DND-41 (cell line): ENCODE results near the gene ANKRD53.

ENCODE experiments used
- ATAC-seq: fragments of 200-7000 bp; cut with Tn5 transposase; 3 replicates; pipeline ENCODE4 v1.9.1; 2021; ENCODE audit warnings: low read depth; ENCODE audit not compliant: insufficient read depth
- DNase-seq: peaks from one replicate; pipeline ENCODE4 v3.0.0-alpha.2; 2020
- H2AFZ ChIP-seq: 2 replicates; pipeline ENCODE4 v1.6.0; 2012; ENCODE audit warnings: low read depth, low read length
- H3K27ac ChIP-seq: 2 replicates; pipeline ENCODE4 v1.5.1; 2012; ENCODE audit warnings: low read length, inconsistent platforms
- H3K27me3 ChIP-seq: fragments of 200-600 bp; sonication (generic); 2 replicates; pipeline ENCODE4 v1.6.0; 2012; ENCODE audit warnings: low read length, mild to moderate bottlenecking, inconsistent platforms; ENCODE audit not compliant: insufficient read depth, poor library complexity
- H3K36me3 ChIP-seq: 2 replicates; pipeline ENCODE4 v1.5.1; 2012; ENCODE audit warnings: low read length, inconsistent platforms; ENCODE audit not compliant: insufficient read depth
- H3K4me1 ChIP-seq: 2 replicates; pipeline ENCODE4 v1.5.1; 2012; ENCODE audit warnings: mild to moderate bottlenecking, low read length; ENCODE audit not compliant: insufficient read depth
- H3K4me2 ChIP-seq: 2 replicates; pipeline ENCODE4 v1.6.0; 2012; ENCODE audit warnings: mild to moderate bottlenecking, moderate library complexity, low read length, inconsistent platforms; ENCODE audit not compliant: insufficient read depth
- H3K4me3 ChIP-seq, 2 experiments: fragments of 200-600 bp in 1 of 2; shearing (Covaris generic) in 1 of 2; 2 replicates each; pipeline ENCODE4 v1.5.1; 2012 to 2016; ENCODE audit warnings: inconsistent platforms in 2 of 2, low read length in 2 of 2, mild to moderate bottlenecking in 2 of 2, low read depth in 1 of 2, moderate library complexity in 1 of 2
- H3K79me2 ChIP-seq: 2 replicates; pipeline ENCODE4 v1.6.0; 2012; ENCODE audit warnings: low read length, inconsistent platforms; ENCODE audit not compliant: insufficient read depth
- H3K9ac ChIP-seq: 2 replicates; pipeline ENCODE4 v1.6.0; 2012; ENCODE audit warnings: low read depth, mild to moderate bottlenecking, inconsistent platforms, low read length, moderate library complexity
- H3K9me3 ChIP-seq: 2 replicates; pipeline ENCODE4 v1.5.1; 2012; ENCODE audit warnings: low read length, moderate library complexity, mild to moderate bottlenecking, inconsistent platforms; ENCODE audit not compliant: insufficient read depth, severe bottlenecking
- H4K20me1 ChIP-seq: 2 replicates; pipeline ENCODE4 v1.6.0; 2012; ENCODE audit warnings: low read length; ENCODE audit not compliant: insufficient read depth
- EZH2 ChIP-seq: IDR thresholded peaks from 3 replicates; pipeline ENCODE4 v1.6.1; 2012; ENCODE audit warnings: borderline replicate concordance, low read depth, mild to moderate bottlenecking, moderate library complexity, low read length, inconsistent platforms; ENCODE audit not compliant: severe bottlenecking
- TF ChIP-seq, protein P1 (sequence below): IDR thresholded peaks from 2 replicates; pipeline ENCODE4 v1.5.1; 2012; ENCODE audit warnings: borderline replicate concordance, low read length, moderate library complexity, mild to moderate bottlenecking; ENCODE audit not compliant: poor library complexity, severe bottlenecking; ENCODE audit errors: extremely low read depth

Gene ANKRD53

DNA sequence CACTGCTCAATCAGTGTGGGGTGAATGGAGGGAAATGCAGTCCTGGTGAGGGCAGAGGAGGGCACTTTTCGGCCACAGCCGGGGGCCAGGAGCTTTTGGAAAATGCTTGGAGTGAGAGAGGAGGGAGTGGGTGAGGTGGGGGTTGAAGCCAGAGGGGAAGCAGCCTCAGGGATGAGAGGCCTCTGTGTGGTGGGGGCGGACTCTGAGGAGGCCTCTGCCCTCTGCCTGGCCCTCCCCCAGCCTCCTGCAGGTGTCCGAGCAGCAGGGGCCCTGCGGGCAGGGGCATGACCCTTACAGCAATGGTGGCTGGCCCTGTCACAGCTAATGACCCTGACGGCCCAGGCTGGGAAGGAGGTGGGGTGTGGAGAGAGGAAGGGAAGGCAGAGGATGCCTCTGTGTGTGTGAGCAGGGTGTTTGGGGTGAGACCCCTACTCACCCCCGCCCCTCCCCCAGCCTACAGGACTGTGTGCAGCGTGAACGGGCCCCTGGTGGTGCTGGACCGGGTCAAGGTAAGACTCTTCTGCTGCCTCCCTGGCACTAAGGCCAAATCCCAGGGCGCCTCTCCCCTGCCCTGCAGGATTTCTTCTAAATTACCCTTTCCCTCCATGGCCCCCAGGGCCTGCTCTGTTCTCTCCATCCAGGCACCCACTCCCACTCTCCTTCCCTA lies 35.1 kb upstream of the ANKRD53 start:
- TF ChIP-seq EZH2 = no peak
- TF ChIP-seq, protein P1, sequence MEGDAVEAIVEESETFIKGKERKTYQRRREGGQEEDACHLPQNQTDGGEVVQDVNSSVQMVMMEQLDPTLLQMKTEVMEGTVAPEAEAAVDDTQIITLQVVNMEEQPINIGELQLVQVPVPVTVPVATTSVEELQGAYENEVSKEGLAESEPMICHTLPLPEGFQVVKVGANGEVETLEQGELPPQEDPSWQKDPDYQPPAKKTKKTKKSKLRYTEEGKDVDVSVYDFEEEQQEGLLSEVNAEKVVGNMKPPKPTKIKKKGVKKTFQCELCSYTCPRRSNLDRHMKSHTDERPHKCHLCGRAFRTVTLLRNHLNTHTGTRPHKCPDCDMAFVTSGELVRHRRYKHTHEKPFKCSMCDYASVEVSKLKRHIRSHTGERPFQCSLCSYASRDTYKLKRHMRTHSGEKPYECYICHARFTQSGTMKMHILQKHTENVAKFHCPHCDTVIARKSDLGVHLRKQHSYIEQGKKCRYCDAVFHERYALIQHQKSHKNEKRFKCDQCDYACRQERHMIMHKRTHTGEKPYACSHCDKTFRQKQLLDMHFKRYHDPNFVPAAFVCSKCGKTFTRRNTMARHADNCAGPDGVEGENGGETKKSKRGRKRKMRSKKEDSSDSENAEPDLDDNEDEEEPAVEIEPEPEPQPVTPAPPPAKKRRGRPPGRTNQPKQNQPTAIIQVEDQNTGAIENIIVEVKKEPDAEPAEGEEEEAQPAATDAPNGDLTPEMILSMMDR = no peak
- no peak overlapping the region for H2AFZ ChIP-seq
- ATAC-seq (no peak), DNase-seq (no peak)
- no peak overlapping the region for H3K4me3 ChIP-seq
- no peak overlapping the region for H3K4me2 ChIP-seq
- H3K27me3 ChIP-seq = no peaks in the 10 kb centered on the region
- H3K79me2 ChIP-seq = no peaks in the 10 kb centered on the region; the same call in 1 of the 2 replicates
- H3K9me3 ChIP-seq = no peaks in the 10 kb centered on the region
- H3K36me3 ChIP-seq = no peaks in the 10 kb centered on the region
- no peak overlapping the region for H3K9ac ChIP-seq
- no peak overlapping the region for H3K27ac ChIP-seq
- peaks cover 24% of the 10 kb centered on the region for H3K4me1 ChIP-seq
- no peaks in the 10 kb centered on the region for H4K20me1 ChIP-seq

DNA sequence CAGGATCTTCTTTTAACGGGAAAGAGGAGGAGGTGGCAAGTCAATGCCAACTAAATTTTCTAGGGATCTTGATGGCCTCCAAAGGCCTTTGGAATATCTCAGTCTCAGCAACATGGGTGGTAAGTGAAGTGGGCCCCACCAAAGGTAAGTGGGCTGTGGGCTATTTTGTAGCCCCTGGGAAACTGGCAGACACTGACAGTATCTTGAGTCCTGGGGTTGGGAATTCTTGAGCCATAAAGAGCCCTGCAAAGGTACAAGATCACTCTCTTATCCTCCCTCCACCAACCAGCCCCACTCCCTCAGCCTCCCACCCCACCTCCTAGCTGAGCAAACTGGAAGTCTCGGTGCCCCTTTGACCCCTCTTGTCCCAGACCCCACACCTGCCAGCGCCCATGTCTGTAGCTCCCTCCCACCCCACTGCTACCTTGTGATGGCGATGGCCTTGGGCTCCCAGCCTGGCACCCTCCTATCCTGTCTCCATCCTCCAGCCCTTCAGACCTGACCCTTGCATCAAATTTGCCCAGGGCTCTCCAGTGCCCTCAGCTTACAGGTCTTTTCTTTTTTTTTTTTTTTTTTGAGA lies 34.2 kb upstream of the ANKRD53 start:
- Histone ChIP-seq H3K9ac (no peak overlapping the region), H3K4me2 (no peak overlapping the region), H3K9me3 (no peaks in the 10 kb centered on the region), H4K20me1 (no peaks in the 10 kb centered on the region), H3K27me3 (no peaks in the 10 kb centered on the region), H3K4me1 (peaks cover 29% of the 10 kb centered on the region), H3K4me3 (no peak overlapping the region), H3K79me2 (no peaks in the 10 kb centered on the region; the same call in 1 of the 2 replicates), H3K27ac (no peak overlapping the region), H3K36me3 (no peaks in the 10 kb centered on the region), H2AFZ (no peak overlapping the region)
- no peak for ATAC-seq
- DNase-seq = no peak
- no peak for TF ChIP-seq EZH2
- TF ChIP-seq, protein P1 = no peak

DNA sequence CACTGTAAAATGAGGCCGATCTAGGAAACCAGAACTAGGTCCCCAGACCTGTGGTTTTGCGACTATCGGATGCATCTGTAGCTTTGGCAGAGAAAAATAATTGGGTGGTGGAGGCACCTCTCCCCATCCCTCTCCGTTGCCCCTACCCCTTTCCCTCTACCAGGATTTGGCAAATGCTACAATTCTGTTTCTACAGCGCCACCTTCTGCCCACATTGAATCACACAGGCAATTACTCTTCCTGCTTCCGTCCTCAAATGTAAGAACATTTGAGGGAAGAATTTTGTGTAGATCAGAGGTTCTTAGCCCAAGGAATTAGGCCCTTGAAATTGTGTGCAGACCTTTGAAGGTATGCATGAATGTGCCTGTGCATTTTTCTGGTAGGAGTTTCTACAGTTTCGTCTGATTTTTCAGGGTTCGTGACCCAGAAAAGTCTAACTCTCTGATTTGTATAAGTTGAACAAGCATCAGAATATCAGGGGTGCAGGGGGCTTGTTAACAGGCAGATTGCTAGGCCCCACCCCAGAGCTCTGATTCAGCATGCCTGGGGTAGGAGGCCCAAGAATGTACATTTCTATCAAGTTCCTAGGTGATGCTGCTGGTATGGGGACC lies 31.5 kb upstream of the ANKRD53 start:
- ATAC-seq = peak; percentile 59
- no peaks in the 10 kb centered on the region; the same call in 1 of the 2 replicates for H3K79me2 ChIP-seq
- peak overlapping the region in 1 of 2 experiments; percentile 61; a peak in 3 of 4 replicates for H3K4me3 ChIP-seq
- peak overlapping the region; percentile 56 for H3K4me2 ChIP-seq
- H3K4me1 ChIP-seq = peaks cover 29% of the 10 kb centered on the region
- peak overlapping the region; percentile 3; the same call in 1 of the 2 replicates for H3K27ac ChIP-seq
- peak overlapping the region; percentile 49 for H3K9ac ChIP-seq
- no peak for TF ChIP-seq EZH2
- TF ChIP-seq, protein P1 = peak; percentile 93
- no peaks in the 10 kb centered on the region for H3K9me3 ChIP-seq
- H2AFZ ChIP-seq = peak overlapping the region; percentile 86
- H3K27me3 ChIP-seq = no peaks in the 10 kb centered on the region
- peak; percentile 78 for DNase-seq
- H3K36me3 ChIP-seq = no peaks in the 10 kb centered on the region
- no peaks in the 10 kb centered on the region for H4K20me1 ChIP-seq
